ENCODE data around the gene PTH2R.

- TF ChIP-seq CTBP1 (IDR thresholded peaks at IDR 0.05; ENCODE audit: borderline replicate concordance) (no peak), ETS1 (conservative IDR thresholded peaks at IDR 0.05; ENCODE audit: control insufficient read depth, low read depth, low read length) (no peak), SP1 (CRISPR knock-in tag; IDR thresholded peaks at IDR 0.05) (no peak), RAD51 (IDR thresholded peaks at IDR 0.05; ENCODE audit: borderline replicate concordance, low read depth) (no peak), ZNF24 (IDR thresholded peaks at IDR 0.05) (no peak), ZNF146 (CRISPR knock-in tag; IDR thresholded peaks at IDR 0.05; ENCODE audit: unreplicated experiment) (no peak), SMAD4 (CRISPR knock-in tag; conservative IDR thresholded peaks at IDR 0.05) (no peak), BRD9 (IDR thresholded peaks at IDR 0.05; ENCODE audit: low read depth, partially characterized antibody) (no peak), CTCF (IDR thresholded peaks at IDR 0.05 in 2 of 3, conservative IDR thresholded peaks at IDR 0.05 in 1 of 3; ENCODE audit: insufficient read depth in 2 of 3, low read depth in 1 of 3, low read length in 3 of 3) (no peak), STAT6 (CRISPR knock-in tag; IDR thresholded peaks at IDR 0.05) (no peak), POLR2A (conservative IDR thresholded peaks at IDR 0.05) (no peak), RHOXF2B (CRISPR knock-in tag; conservative IDR thresholded peaks at IDR 0.05) (no peak)
- TF ChIP-seq, protein P1, sequence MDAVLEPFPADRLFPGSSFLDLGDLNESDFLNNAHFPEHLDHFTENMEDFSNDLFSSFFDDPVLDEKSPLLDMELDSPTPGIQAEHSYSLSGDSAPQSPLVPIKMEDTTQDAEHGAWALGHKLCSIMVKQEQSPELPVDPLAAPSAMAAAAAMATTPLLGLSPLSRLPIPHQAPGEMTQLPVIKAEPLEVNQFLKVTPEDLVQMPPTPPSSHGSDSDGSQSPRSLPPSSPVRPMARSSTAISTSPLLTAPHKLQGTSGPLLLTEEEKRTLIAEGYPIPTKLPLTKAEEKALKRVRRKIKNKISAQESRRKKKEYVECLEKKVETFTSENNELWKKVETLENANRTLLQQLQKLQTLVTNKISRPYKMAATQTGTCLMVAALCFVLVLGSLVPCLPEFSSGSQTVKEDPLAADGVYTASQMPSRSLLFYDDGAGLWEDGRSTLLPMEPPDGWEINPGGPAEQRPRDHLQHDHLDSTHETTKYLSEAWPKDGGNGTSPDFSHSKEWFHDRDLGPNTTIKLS (IDR thresholded peaks at IDR 0.05; ENCODE audit: borderline replicate concordance, low read depth), result no peak
Measured at GRCh38 chr2:208371634-208371935, 35.0 kb upstream of the PTH2R start.
